IMR-90 (cell line): ENCODE data around the gene HDGFL2.

ENCODE experiments used
- POLR2A ChIP-seq: IDR thresholded peaks from 2 replicates; pipeline ENCODE4 v1.6.1; 2012; ENCODE audit warnings: mild to moderate bottlenecking, low read depth, low read length
- TF ChIP-seq, protein P1 (sequence below): conservative IDR thresholded peaks from 2 replicates; pipeline ENCODE4 v1.5.1; 2012; ENCODE audit warnings: mild to moderate bottlenecking, low read depth, low read length, improper control_type of control experiment

DNA sequence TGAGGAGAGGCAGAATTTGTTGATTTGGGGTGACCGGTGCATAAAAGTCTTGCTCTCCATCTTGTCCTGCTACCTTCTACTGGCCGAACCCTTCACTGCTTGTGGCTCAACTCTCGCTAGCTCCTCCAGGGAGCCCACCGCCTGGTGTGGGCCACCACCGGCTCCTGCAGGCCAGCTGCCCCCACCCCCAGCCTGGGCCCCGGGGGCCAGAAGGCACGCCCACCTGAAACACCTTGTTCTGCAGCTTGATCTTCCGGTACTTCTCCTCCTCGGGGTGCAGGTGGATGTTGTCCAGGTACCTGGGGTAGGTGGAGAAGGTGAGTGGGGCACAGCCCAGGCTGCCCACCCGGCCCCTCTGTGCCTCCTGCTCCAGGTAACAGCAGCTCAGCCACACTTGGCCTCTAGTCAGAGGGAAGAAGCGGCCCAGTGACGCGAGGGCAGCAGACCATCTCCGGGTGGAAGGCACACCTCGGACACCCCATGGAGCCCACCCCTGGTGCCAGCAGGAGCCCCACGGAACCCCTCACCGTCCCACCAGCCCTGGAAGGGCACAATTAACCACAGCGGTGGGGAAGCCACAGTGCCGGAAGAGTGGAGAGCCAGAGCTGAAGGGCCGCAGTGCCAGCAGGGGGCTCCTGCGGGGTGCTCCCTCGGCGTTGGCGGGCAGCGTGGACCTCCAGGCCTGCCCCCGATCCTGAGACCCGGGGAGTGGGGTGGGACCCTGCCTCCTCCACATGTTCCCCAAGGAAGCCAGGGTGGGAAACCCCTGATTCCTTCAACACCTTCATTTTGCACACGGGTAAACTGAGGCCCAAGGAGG lies 24.6 kb upstream of the HDGFL2 start:
- TF ChIP-seq, protein P1, sequence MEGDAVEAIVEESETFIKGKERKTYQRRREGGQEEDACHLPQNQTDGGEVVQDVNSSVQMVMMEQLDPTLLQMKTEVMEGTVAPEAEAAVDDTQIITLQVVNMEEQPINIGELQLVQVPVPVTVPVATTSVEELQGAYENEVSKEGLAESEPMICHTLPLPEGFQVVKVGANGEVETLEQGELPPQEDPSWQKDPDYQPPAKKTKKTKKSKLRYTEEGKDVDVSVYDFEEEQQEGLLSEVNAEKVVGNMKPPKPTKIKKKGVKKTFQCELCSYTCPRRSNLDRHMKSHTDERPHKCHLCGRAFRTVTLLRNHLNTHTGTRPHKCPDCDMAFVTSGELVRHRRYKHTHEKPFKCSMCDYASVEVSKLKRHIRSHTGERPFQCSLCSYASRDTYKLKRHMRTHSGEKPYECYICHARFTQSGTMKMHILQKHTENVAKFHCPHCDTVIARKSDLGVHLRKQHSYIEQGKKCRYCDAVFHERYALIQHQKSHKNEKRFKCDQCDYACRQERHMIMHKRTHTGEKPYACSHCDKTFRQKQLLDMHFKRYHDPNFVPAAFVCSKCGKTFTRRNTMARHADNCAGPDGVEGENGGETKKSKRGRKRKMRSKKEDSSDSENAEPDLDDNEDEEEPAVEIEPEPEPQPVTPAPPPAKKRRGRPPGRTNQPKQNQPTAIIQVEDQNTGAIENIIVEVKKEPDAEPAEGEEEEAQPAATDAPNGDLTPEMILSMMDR, result no peak
- no peak for TF ChIP-seq POLR2A
